Astrocyte (in vitro differentiated cells and primary cell): Measurements from ENCODE around the gene FOXJ3.

Experiments used
- CTCF ChIP-seq: IDR thresholded peaks from 2 replicates; pipeline ENCODE4 v1.5.1; 2011; ENCODE audit warnings: low read depth, mild to moderate bottlenecking, inconsistent platforms, low read length, moderate library complexity; ENCODE audit not compliant: insufficient read depth
- EZH2 ChIP-seq: IDR thresholded peaks from 2 replicates; pipeline ENCODE4 v1.6.1; 2012; ENCODE audit warnings: mild to moderate bottlenecking, low read length, inconsistent platforms; ENCODE audit not compliant: insufficient read depth

GRCh38 chr1:42343049-42343448 is 8.0 kb upstream of the FOXJ3 start:
- no peak for TF ChIP-seq CTCF
- no peak for TF ChIP-seq EZH2
